HG02970 (cell line): ENCODE results near the gene LAMC1.

Source experiments
- ATAC-seq: cut with Tn5 transposase; IDR thresholded peaks from one replicate; pipeline ENCODE4 v1.9.1; 2021; ENCODE audit warnings: mild to moderate bottlenecking, moderate library complexity, moderate number of reproducible peaks; ENCODE audit not compliant: unreplicated experiment, low FRiP score

LAMC1 gene

GRCh38 chr1:183075861-183076260 is 52.6 kb downstream of the LAMC1 start:
- ATAC-seq, result no peak

- ATAC-seq, result no peak
These were observed 53.9 kb downstream of the LAMC1 start for GRCh38 chr1:183077097-183077496.

DNA sequence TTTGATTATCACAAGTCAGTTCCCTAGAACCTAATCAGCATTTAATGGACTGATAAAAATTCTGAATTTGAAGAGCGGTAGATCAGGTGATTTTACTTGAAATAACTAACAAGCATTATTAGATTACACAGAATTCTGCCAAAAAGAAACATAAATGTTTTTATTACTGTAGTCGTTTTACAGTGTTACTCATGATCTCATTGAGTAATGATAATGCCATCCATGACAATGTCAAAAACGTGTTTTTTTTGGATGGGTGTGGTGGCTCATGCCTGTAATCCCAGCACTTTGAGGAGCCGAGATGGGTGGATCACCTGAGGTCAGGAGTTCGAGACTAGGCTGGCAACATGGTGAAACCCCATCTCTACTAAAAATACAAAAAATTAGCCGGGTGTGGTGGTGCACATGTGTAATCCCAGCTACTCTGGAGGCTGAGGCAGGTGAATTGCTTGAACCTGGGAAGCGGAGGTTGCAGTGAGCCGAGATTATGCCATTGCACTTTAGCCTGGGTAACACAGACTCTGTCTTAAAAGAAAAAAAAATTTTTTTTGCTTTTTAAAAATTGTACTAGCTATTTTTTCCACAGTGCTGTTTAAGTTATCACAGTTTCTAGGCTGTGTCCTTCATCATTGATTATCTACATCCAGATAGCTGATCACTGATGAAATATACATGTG is 56.6 kb downstream of the LAMC1 start:
- no peak for ATAC-seq

- no peak for ATAC-seq
These were observed 57.2 kb downstream of the LAMC1 start for GRCh38 chr1:183080406-183080805.

GRCh38 chr1:183081402-183082120 is 58.3 kb downstream of the LAMC1 start:
- no peak for ATAC-seq

GRCh38 chr1:183082650-183083049 is 59.4 kb downstream of the LAMC1 start:
- no peak for ATAC-seq

DNA sequence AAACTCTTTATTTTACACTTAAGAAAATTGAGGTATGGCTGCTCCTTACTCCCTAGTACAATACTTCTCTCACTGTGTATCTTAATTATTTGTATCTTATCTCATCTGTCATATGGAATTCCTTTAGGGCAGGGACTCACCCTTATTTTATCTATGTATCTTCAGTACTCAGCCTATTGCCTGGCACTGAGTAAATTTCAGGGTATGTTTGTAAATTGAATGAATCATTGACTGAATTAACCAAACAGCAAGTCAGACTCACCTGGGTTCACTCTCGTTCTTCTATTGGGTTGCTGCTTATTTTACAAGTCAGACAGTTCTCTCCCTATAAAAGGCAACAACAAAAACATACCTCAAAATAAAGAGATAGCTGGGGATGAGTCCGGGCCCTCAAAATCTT is 63.8 kb downstream of the LAMC1 start:
- no peak for ATAC-seq

GRCh38 chr1:183089025-183089639 is 65.9 kb downstream of the LAMC1 start:
- ATAC-seq, result no peak

- ATAC-seq, result no peak
These were observed 67.3 kb downstream of the LAMC1 start for GRCh38 chr1:183090391-183091006.

- ATAC-seq, result no peak
These were observed 68.0 kb downstream of the LAMC1 start for GRCh38 chr1:183091181-183091580.

- ATAC-seq, result no peak
These were observed 69.1 kb downstream of the LAMC1 start for GRCh38 chr1:183092350-183092749.

DNA sequence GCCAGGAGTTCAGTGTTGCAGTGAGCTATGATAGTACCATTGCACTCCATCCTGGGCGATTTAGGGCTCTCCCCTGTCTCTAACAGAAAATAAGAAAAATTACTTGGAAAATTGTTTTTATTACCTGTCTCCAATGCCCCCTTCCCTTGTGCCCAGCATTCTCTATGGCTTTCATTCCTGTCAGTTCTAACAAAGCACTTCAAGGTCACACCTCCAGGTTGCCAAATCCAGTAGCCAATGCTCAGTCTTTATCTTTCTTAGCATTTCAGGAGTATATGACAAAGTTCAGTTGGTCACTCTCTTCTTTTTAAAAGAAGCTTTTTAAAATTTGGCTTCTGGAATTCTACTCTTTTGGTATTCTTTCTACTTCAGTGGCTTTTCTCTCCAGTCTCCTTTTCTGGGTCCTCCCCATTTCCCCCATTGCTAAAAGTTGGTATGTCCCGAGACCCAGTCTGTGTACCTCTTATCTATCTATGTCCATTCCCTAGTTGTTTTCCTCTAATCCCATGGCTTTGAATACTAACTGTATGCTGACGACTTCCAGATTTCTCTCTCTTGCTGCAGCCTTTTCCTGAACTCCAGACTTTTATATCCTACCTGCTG is 69.9 kb downstream of the LAMC1 start:
- no peak for ATAC-seq

GRCh38 chr1:183093786-183094298 is 70.6 kb downstream of the LAMC1 start:
- ATAC-seq, result no peak

GRCh38 chr1:183094351-183094750 is 71.1 kb downstream of the LAMC1 start:
- ATAC-seq, result no peak

GRCh38 chr1:183096351-183096750 is 73.1 kb downstream of the LAMC1 start:
- no peak for ATAC-seq

- ATAC-seq, result no peak
These were observed 73.7 kb downstream of the LAMC1 start for GRCh38 chr1:183096894-183097293.

- no peak for ATAC-seq
These were observed 74.3 kb downstream of the LAMC1 start for GRCh38 chr1:183097438-183098051.

GRCh38 chr1:183098317-183098716 is 75.1 kb downstream of the LAMC1 start:
- no peak for ATAC-seq

- no peak for ATAC-seq
These were observed 77.2 kb downstream of the LAMC1 start for GRCh38 chr1:183100361-183100974.

DNA sequence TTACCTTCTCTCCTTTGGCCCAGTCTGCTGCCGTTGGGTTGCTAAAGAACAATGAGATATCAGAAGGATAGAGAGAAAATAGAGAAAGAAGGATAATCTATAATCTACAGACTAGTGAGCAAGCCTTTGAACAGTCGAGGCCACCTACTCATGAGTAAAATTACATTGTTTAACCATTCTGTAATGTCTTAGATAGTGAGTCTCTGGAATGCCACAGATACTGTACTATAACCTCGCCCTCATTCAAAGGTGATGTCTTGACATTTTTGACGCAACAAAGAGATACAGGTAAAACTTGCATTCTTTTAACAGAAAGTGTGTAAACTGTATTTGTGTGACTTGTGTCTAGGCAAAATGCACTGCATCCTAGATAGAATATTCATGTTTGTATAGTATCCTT is 77.9 kb downstream of the LAMC1 start:
- no peak for ATAC-seq
